ENCODE measurements around the gene MOB3A. TPM values are rescaled to one million over a fixed set of nuclear protein-coding genes. Genes with fewer than 3 reads are reported as not detected.
A peak's percentile ranks its signal among the peaks of the same experiment; 100 is the strongest.

Gene MOB3A
- total RNA-seq, 5 donors from 2014 or later (not counting 1 experiment from before 2014, with no cell fraction given): 98.6 to 162 (median 142) TPM

GRCh38 chr19:2079865-2080301 is 16.2 kb downstream of the MOB3A start:
- no peaks in the 10 kb centered on the region for H3K27me3 ChIP-seq (replicated peaks in 1 of 2; ENCODE audit: control insufficient read depth in 2 of 2, extremely low read depth in 1 of 2, insufficient read depth in 2 of 2, low read length in 1 of 2)
- H3K27ac ChIP-seq (ENCODE audit: low read length): peak overlapping the region; percentile 62
- H3K4me3 Mint-ChIP-seq: peak overlapping the region; percentile 98 to 99 (median 99)
- H3K9me3 Mint-ChIP-seq: no peaks in the 10 kb centered on the region
- WGBS (ENCODE audit: insufficient coverage): 63% methylated on average over 21 of the region's 23 CpGs
- no peak for ATAC-seq (replicated peaks in 1 of 4)
- peaks cover 19 to 69% of the 10 kb centered on the region in 2 donors for H3K36me3 ChIP-seq (ENCODE audit: control insufficient read depth in 2 of 2, extremely low read depth in 1 of 2, insufficient read depth in 1 of 2, low read length in 1 of 2)
- CTCF ChIA-PET: interaction anchor here in 1 of 2 donors (0.6 kb wide), 1 partner anchor 630 kb away, joined by 3 read pairs; no protein-coding TSS in a partner anchor
- peaks cover 42 to 56% (median 54%) of the 10 kb centered on the region in 3 donors for H3K4me1 Mint-ChIP-seq
- DNase-seq: no peak
- no peak overlapping the region for H3K4me3 ChIP-seq (ENCODE audit: control insufficient read depth in 1 of 2, extremely low read depth in 1 of 2, low read length in 1 of 2)
- peak overlapping the region; percentile 99 for H3K27ac Mint-ChIP-seq
- no peaks in the 10 kb centered on the region for H3K27me3 Mint-ChIP-seq
- H3K4me1 ChIP-seq (ENCODE audit: control insufficient read depth in 1 of 2, extremely low read depth in 1 of 2, insufficient read depth in 2 of 2, low read length in 2 of 2): peaks cover 14 to 85% of the 10 kb centered on the region in 2 experiments
- H3K9me3 ChIP-seq: no peaks in the 10 kb centered on the region
- peaks cover 15% of the 10 kb centered on the region for H3K36me3 Mint-ChIP-seq
- POLR2A ChIA-PET: no interaction called here

GRCh38 chr19:2079076-2079864 is 16.9 kb downstream of the MOB3A start:
- H3K4me3 ChIP-seq (ENCODE audit: control insufficient read depth in 1 of 2, extremely low read depth in 1 of 2, low read length in 1 of 2): peak overlapping the region in 1 of 2 donors; percentile 3
- Mint-ChIP-seq H3K27ac (peak overlapping the region; percentile 99), H3K27me3 (no peaks in the 10 kb centered on the region), H3K9me3 (no peaks in the 10 kb centered on the region), H3K36me3 (peaks cover 15% of the 10 kb centered on the region), H3K4me1 (peaks cover 44 to 57% (median 56%) of the 10 kb centered on the region in 3 donors), H3K4me3 (peak overlapping the region; percentile 98 to 99 (median 99))
- H3K27me3 ChIP-seq (replicated peaks in 1 of 2; ENCODE audit: control insufficient read depth in 2 of 2, extremely low read depth in 1 of 2, insufficient read depth in 2 of 2, low read length in 1 of 2): no peaks in the 10 kb centered on the region
- no peak for DNase-seq
- ChIA-PET CTCF (no interaction called here), POLR2A (no interaction called here)
- H3K4me1 ChIP-seq (ENCODE audit: control insufficient read depth in 1 of 2, extremely low read depth in 1 of 2, insufficient read depth in 2 of 2, low read length in 2 of 2): peaks cover 14 to 88% of the 10 kb centered on the region in 2 experiments
- H3K9me3 ChIP-seq: no peaks in the 10 kb centered on the region
- ATAC-seq (replicated peaks in 1 of 4): no peak
- WGBS (ENCODE audit: insufficient coverage): 86% methylated on average over 28 of the region's 32 CpGs
- peak overlapping the region; percentile 18 for H3K27ac ChIP-seq (ENCODE audit: low read length)
- peaks cover 19 to 73% of the 10 kb centered on the region in 2 donors for H3K36me3 ChIP-seq (ENCODE audit: control insufficient read depth in 2 of 2, extremely low read depth in 1 of 2, insufficient read depth in 1 of 2, low read length in 1 of 2)

GRCh38 chr19:2077833-2078619 is 18.1 kb downstream of the MOB3A start:
- peaks cover 14% of the 10 kb centered on the region for H3K36me3 Mint-ChIP-seq
- no peak overlapping the region for H3K4me3 ChIP-seq (ENCODE audit: control insufficient read depth in 1 of 2, extremely low read depth in 1 of 2, low read length in 1 of 2)
- DNase-seq: no peak

GRCh38 chr19:2077398-2077797 is 18.7 kb downstream of the MOB3A start:
- Histone ChIP-seq H3K9me3 (no peaks in the 10 kb centered on the region), H3K4me3 (ENCODE audit: control insufficient read depth in 1 of 2, extremely low read depth in 1 of 2, low read length in 1 of 2) (no peak overlapping the region), H3K4me1 (ENCODE audit: control insufficient read depth in 1 of 2, extremely low read depth in 1 of 2, insufficient read depth in 2 of 2, low read length in 2 of 2) (peaks cover 11 to 82% of the 10 kb centered on the region in 2 experiments), H3K36me3 (ENCODE audit: control insufficient read depth in 2 of 2, extremely low read depth in 1 of 2, insufficient read depth in 1 of 2, low read length in 1 of 2) (peaks cover 26 to 87% of the 10 kb centered on the region in 2 donors), H3K27me3 (replicated peaks in 1 of 2; ENCODE audit: control insufficient read depth in 2 of 2, extremely low read depth in 1 of 2, insufficient read depth in 2 of 2, low read length in 1 of 2) (no peaks in the 10 kb centered on the region), H3K27ac (ENCODE audit: low read length) (no peak overlapping the region)
- no peaks in the 10 kb centered on the region for H3K27me3 Mint-ChIP-seq
- ATAC-seq (replicated peaks in 1 of 4): no peak
- peaks cover 42 to 55% (median 54%) of the 10 kb centered on the region in 3 donors for H3K4me1 Mint-ChIP-seq
- H3K36me3 Mint-ChIP-seq: peaks cover 19% of the 10 kb centered on the region
- H3K27ac Mint-ChIP-seq: peak overlapping the region in 1 of 2 donors; percentile 52
- WGBS (ENCODE audit: insufficient coverage): 85% methylated on average over 7 of the region's 7 CpGs
- ChIA-PET POLR2A (interaction anchor here (0.6 kb wide), 2 partner anchors 11 to 40 kb away, joined by 4 to 5 read pairs; no protein-coding TSS in a partner anchor), CTCF (no interaction called here)
- no peak overlapping the region for H3K4me3 Mint-ChIP-seq
- H3K9me3 Mint-ChIP-seq: no peaks in the 10 kb centered on the region
- no peak for DNase-seq

More at GRCh38 chr19:2077833-2078619, 18.1 kb downstream of the MOB3A start:
- H3K27ac ChIP-seq (ENCODE audit: low read length): no peak overlapping the region
- ATAC-seq (replicated peaks in 1 of 4): no peak
- H3K27me3 ChIP-seq (replicated peaks in 1 of 2; ENCODE audit: control insufficient read depth in 2 of 2, extremely low read depth in 1 of 2, insufficient read depth in 2 of 2, low read length in 1 of 2): no peaks in the 10 kb centered on the region
- no peak overlapping the region for H3K4me3 Mint-ChIP-seq
- 95% methylated on average over 36 of the region's 44 CpGs for WGBS (ENCODE audit: insufficient coverage)
- peak overlapping the region; percentile 39 to 99 for H3K27ac Mint-ChIP-seq
- H3K4me1 Mint-ChIP-seq: peaks cover 43 to 58% (median 57%) of the 10 kb centered on the region in 3 donors
- no peaks in the 10 kb centered on the region for H3K9me3 ChIP-seq
- H3K36me3 ChIP-seq (ENCODE audit: control insufficient read depth in 2 of 2, extremely low read depth in 1 of 2, insufficient read depth in 1 of 2, low read length in 1 of 2): peaks cover 21 to 85% of the 10 kb centered on the region in 2 donors
- CTCF ChIA-PET: no interaction called here
- no peaks in the 10 kb centered on the region for H3K9me3 Mint-ChIP-seq
- H3K27me3 Mint-ChIP-seq: no peaks in the 10 kb centered on the region
- peaks cover 14 to 87% of the 10 kb centered on the region in 2 experiments for H3K4me1 ChIP-seq (ENCODE audit: control insufficient read depth in 1 of 2, extremely low read depth in 1 of 2, insufficient read depth in 2 of 2, low read length in 2 of 2)
- POLR2A ChIA-PET: interaction anchor here in 1 of 2 donors (0.6 kb wide), 1 partner anchor 12 kb away, joined by 4 read pairs; no protein-coding TSS in a partner anchor

DNA sequence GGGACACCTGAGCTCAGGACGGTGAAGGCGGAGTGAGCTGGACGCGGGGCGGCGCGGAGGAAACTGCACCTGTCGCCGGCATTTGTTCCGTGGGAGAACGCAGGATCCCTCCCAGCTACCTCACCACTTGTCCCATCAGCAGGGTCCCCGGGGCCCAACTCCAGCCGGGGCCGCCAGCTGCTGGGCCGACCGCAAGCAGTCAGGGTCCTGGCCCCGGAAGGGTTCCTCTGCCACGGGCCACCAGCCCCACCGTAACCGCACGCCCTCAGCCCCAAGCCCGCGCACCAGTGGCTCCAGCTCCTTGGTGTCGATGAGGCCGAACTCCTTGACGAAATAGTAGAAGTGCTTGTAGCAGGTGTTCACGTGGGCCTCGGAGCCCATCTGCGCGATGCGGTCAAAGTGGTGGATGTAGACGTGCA is 19.6 kb downstream of the MOB3A start:
- no peak overlapping the region for H3K4me3 Mint-ChIP-seq

More for the DNA sequence above, 19.6 kb downstream of the MOB3A start:
- ATAC-seq (replicated peaks in 1 of 4): no peak
- Histone ChIP-seq H3K36me3 (ENCODE audit: control insufficient read depth in 2 of 2, extremely low read depth in 1 of 2, insufficient read depth in 1 of 2, low read length in 1 of 2) (peaks cover 29 to 90% of the 10 kb centered on the region in 2 donors), H3K9me3 (no peaks in the 10 kb centered on the region), H3K4me1 (ENCODE audit: control insufficient read depth in 1 of 2, extremely low read depth in 1 of 2, insufficient read depth in 2 of 2, low read length in 2 of 2) (peaks cover 5 to 75% of the 10 kb centered on the region in 2 experiments), H3K27me3 (replicated peaks in 1 of 2; ENCODE audit: control insufficient read depth in 2 of 2, extremely low read depth in 1 of 2, insufficient read depth in 2 of 2, low read length in 1 of 2) (no peaks in the 10 kb centered on the region), H3K27ac (ENCODE audit: low read length) (no peak overlapping the region), H3K4me3 (ENCODE audit: control insufficient read depth in 1 of 2, extremely low read depth in 1 of 2, low read length in 1 of 2) (no peak overlapping the region)
- CTCF ChIA-PET: interaction anchor here in 1 of 2 donors (0.6 kb wide), 1 partner anchor 34 kb away, joined by 3 read pairs; no protein-coding TSS in a partner anchor
- POLR2A ChIA-PET: no interaction called here
- Mint-ChIP-seq H3K27ac (no peak overlapping the region), H3K4me1 (peaks cover 41 to 47% (median 47%) of the 10 kb centered on the region in 3 donors), H3K27me3 (no peaks in the 10 kb centered on the region), H3K9me3 (no peaks in the 10 kb centered on the region), H3K36me3 (peaks cover 26% of the 10 kb centered on the region)
- 97% methylated on average over 32 of the region's 32 CpGs for WGBS (ENCODE audit: insufficient coverage)
- DNase-seq: no peak

All from T-cell (primary cell).